H1 (cell line): Measurements from ENCODE around the gene CYREN. TPM values are rescaled to one million over a fixed set of nuclear protein-coding genes. Genes with fewer than 3 reads are reported as not detected.

ENCODE experiments used
- ASH2L ChIP-seq: fragments of 200-600, 300-600 bp; sonication (generic); IDR thresholded peaks from one replicate; pipeline ENCODE4 v1.7.1; 2017; ENCODE audit warnings: low read length
- BACH1 ChIP-seq: IDR thresholded peaks from 2 replicates; pipeline ENCODE4 v1.6.1; 2012; ENCODE audit warnings: low read length, improper control_type of control experiment
- CREB1 ChIP-seq: IDR thresholded peaks from 2 replicates; pipeline ENCODE4 v1.6.1; 2012; ENCODE audit warnings: inconsistent platforms
- EGR1 ChIP-seq: IDR thresholded peaks from 2 replicates; pipeline ENCODE4 v1.6.1; 2011; ENCODE audit warnings: low read depth, low read length, borderline replicate concordance
- EP300 ChIP-seq, 2 experiments: IDR thresholded peaks; 1 replicate in 1 of 2; 2 replicates in 1 of 2; pipeline ENCODE4 v1.6.1; 2011 to 2012; ENCODE audit warnings: low read depth in 2 of 2, low read length in 2 of 2, mild to moderate bottlenecking in 2 of 2, borderline replicate concordance in 1 of 2, inconsistent platforms in 1 of 2, moderate library complexity in 1 of 2
- GABPA ChIP-seq: IDR thresholded peaks from 2 replicates; pipeline ENCODE4 v1.6.1; 2011; ENCODE audit warnings: mild to moderate bottlenecking, low read length, moderate library complexity, borderline replicate concordance; ENCODE audit not compliant: insufficient read depth
- HDAC2 ChIP-seq, 2 experiments: fragments of 300-600 bp in 1 of 2; sonication (generic) in 1 of 2; IDR thresholded peaks; 2 replicates each; pipeline ENCODE4 v1.6.1; 2011 to 2012; ENCODE audit warnings: low read depth in 2 of 2, low read length in 2 of 2, mild to moderate bottlenecking in 2 of 2, moderate library complexity in 2 of 2, borderline replicate concordance in 1 of 2, inconsistent platforms in 1 of 2
- KDM4A ChIP-seq: IDR thresholded peaks from one replicate; pipeline ENCODE4 v1.7.1; 2012; ENCODE audit warnings: low read depth, mild to moderate bottlenecking, moderate library complexity, low read length, inconsistent platforms; ENCODE audit not compliant: severe bottlenecking
- NANOG ChIP-seq: IDR thresholded peaks from 2 replicates; pipeline ENCODE4 v1.6.1; 2011; ENCODE audit warnings: low read length, low read depth, mild to moderate bottlenecking, inconsistent platforms; ENCODE audit not compliant: insufficient read depth, poor library complexity, severe bottlenecking
- NRF1 ChIP-seq: IDR thresholded peaks from 2 replicates; pipeline ENCODE4 v1.6.1; 2011; ENCODE audit warnings: mild to moderate bottlenecking, low read depth, low read length, improper control_type of control experiment
- POLR2A ChIP-seq, 2 experiments: IDR thresholded peaks; 1 replicate in 1 of 2; 2 replicates in 1 of 2; pipeline ENCODE4 v1.6.1; 2011; ENCODE audit warnings: low read depth in 2 of 2, low read length in 2 of 2, mild to moderate bottlenecking in 2 of 2; ENCODE audit errors: control extremely low read depth in 1 of 2
- POLR2AphosphoS5 ChIP-seq: IDR thresholded peaks from 2 replicates; pipeline ENCODE4 v1.6.1; 2011; ENCODE audit warnings: low read depth, low read length
- POU5F1 ChIP-seq: IDR thresholded peaks from 2 replicates; pipeline ENCODE4 v1.6.1; 2011; ENCODE audit warnings: low read depth, mild to moderate bottlenecking, low read length, moderate library complexity
- RXRA ChIP-seq: IDR thresholded peaks from 2 replicates; pipeline ENCODE4 v1.6.1; 2011; ENCODE audit warnings: low read depth, mild to moderate bottlenecking, low read length, moderate library complexity; ENCODE audit not compliant: insufficient read depth
- SP4 ChIP-seq: IDR thresholded peaks from 2 replicates; pipeline ENCODE4 v1.6.1; 2012; ENCODE audit warnings: low read length, inconsistent platforms
- SRF ChIP-seq: IDR thresholded peaks from 2 replicates; pipeline ENCODE4 v1.6.1; 2011; ENCODE audit warnings: mild to moderate bottlenecking, low read depth, low read length, moderate library complexity
- TAF1 ChIP-seq: IDR thresholded peaks from 2 replicates; pipeline ENCODE4 v1.6.1; 2011; ENCODE audit warnings: mild to moderate bottlenecking, low read depth, low read length
- TCF12 ChIP-seq: IDR thresholded peaks from 2 replicates; pipeline ENCODE4 v1.6.1; 2011; ENCODE audit warnings: low read depth, mild to moderate bottlenecking, low read length
- polyA plus RNA-seq, 7 experiments: library from polyadenylated mRNA; depleted of rRNA in 3 of 7; stranded (reverse) in 5 of 7; unstranded in 2 of 7; fragments of >200 nt in 5 of 7; fragments of 200-250 nt in 2 of 7; gene quantifications; 1 replicate in 5 of 7; 2 replicates in 1 of 7; 4 replicates in 1 of 7; pipeline versions ENCODE4 v1.2.1 to v1.2.3, GENCODE V29; 2011 to 2013; ENCODE audit warnings: missing spikeins in 2 of 7, mixed read lengths in 2 of 7
- total RNA-seq: library from RNA; stranded (reverse); fragmentation: NEBNext Ultra II Directional; extraction: Animal tissue kit (Norgen Biotek cat#: 25700); gene quantifications from 2 replicates; pipeline ENCODE4 v1.2.1, GENCODE V29; 2021
- TF ChIP-seq, protein P1 (sequence below): IDR thresholded peaks from 2 replicates; pipeline ENCODE4 v1.6.1; 2012; ENCODE audit warnings: inconsistent platforms
- TF ChIP-seq, protein P2 (sequence below), 3 experiments: IDR thresholded peaks; 1 replicate in 2 of 3; 2 replicates in 1 of 3; pipeline versions ENCODE4 v1.5.1 to v1.6.1; 2011; ENCODE audit warnings: low read length in 3 of 3, mild to moderate bottlenecking in 3 of 3, inconsistent platforms in 2 of 3, low read depth in 1 of 3, moderate library complexity in 1 of 3; ENCODE audit not compliant: insufficient read depth in 1 of 3; ENCODE audit errors: control extremely low read depth in 1 of 3

Gene CYREN
- total and polyA plus RNA-seq, 2 of the 8 experiments (the other 6 are each of a cell fraction or from before 2014, with no cell fraction given): 25.1 to 46.2 TPM

- 0 out of 2 replicates have a peak, but pooled peaks have one; percentile 62 for TF ChIP-seq RXRA
- TF ChIP-seq EGR1: peak; percentile 70; the same call in 1 of the 2 replicates
- no peak for TF ChIP-seq NRF1
- peak; percentile 80 to 91; a peak in 3 of 4 replicates for TF ChIP-seq HDAC2 (IDR thresholded peaks at IDR 0.05; ENCODE audit: borderline replicate concordance in 1 of 2, low read depth in 2 of 2, low read length in 2 of 2)
- peak; percentile 50 to 84 for TF ChIP-seq POLR2A (IDR thresholded peaks at IDR 0.05; ENCODE audit: control extremely low read depth in 1 of 2, low read depth in 2 of 2, low read length in 2 of 2)
- TF ChIP-seq TCF12: 0 out of 2 replicates have a peak, but pooled peaks have one; percentile 55
- TF ChIP-seq, protein P1, sequence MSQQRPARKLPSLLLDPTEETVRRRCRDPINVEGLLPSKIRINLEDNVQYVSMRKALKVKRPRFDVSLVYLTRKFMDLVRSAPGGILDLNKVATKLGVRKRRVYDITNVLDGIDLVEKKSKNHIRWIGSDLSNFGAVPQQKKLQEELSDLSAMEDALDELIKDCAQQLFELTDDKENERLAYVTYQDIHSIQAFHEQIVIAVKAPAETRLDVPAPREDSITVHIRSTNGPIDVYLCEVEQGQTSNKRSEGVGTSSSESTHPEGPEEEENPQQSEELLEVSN: peak; percentile 64
- peak in 1 of 2 experiments; percentile 56; a peak in 1 of 3 replicates for TF ChIP-seq EP300 (IDR thresholded peaks at IDR 0.05; ENCODE audit: borderline replicate concordance in 1 of 2, low read depth in 2 of 2, low read length in 2 of 2)
- TF ChIP-seq NANOG: peak; percentile 30
- TF ChIP-seq CREB1: 0 out of 2 replicates have a peak, but pooled peaks have one; percentile 24
- TF ChIP-seq TAF1: peak; percentile 81
- TF ChIP-seq, protein P2, sequence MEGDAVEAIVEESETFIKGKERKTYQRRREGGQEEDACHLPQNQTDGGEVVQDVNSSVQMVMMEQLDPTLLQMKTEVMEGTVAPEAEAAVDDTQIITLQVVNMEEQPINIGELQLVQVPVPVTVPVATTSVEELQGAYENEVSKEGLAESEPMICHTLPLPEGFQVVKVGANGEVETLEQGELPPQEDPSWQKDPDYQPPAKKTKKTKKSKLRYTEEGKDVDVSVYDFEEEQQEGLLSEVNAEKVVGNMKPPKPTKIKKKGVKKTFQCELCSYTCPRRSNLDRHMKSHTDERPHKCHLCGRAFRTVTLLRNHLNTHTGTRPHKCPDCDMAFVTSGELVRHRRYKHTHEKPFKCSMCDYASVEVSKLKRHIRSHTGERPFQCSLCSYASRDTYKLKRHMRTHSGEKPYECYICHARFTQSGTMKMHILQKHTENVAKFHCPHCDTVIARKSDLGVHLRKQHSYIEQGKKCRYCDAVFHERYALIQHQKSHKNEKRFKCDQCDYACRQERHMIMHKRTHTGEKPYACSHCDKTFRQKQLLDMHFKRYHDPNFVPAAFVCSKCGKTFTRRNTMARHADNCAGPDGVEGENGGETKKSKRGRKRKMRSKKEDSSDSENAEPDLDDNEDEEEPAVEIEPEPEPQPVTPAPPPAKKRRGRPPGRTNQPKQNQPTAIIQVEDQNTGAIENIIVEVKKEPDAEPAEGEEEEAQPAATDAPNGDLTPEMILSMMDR (IDR thresholded peaks at IDR 0.05; ENCODE audit: control extremely low read depth in 1 of 3, insufficient read depth in 1 of 3, low read depth in 1 of 3, low read length in 3 of 3): peak in 2 of 3 experiments; percentile 13 to 43; a peak in 3 of 4 replicates
- TF ChIP-seq SP4: 0 out of 2 replicates have a peak, but pooled peaks have one; percentile 61
- no peak for TF ChIP-seq KDM4A
- peak; percentile 82 for TF ChIP-seq BACH1
- TF ChIP-seq GABPA: peak; percentile 94
- TF ChIP-seq ASH2L: peak; percentile 93
- 0 out of 2 replicates have a peak, but pooled peaks have one; percentile 10 for TF ChIP-seq SRF
- no peak for TF ChIP-seq POU5F1
- TF ChIP-seq POLR2AphosphoS5: peak; percentile 14
Measured at GRCh38 chr7:135170274-135170997, at the start of gene CYREN (continued).
